HepG2 (cell line): ENCODE measurements around the gene CDC6. TPM values are rescaled to one million over a fixed set of nuclear protein-coding genes. Genes with fewer than 3 reads are reported as not detected.

Experiments
- ARID3A ChIP-seq: IDR thresholded peaks from 2 replicates; pipeline ENCODE4 v1.6.1; 2012; ENCODE audit warnings: low read depth, low read length, improper control_type of control experiment
- CBX1 ChIP-seq: IDR thresholded peaks from one replicate; pipeline ENCODE4 v1.6.1; 2016; ENCODE audit warnings: antibody characterized with exemption, low read depth
- MED8 ChIP-seq: sonication (generic); formaldehyde crosslinking; IDR thresholded peaks from 2 replicates; pipeline ENCODE4 v1.8.1; 2023; ENCODE audit warnings: mild to moderate bottlenecking, missing genetic modification reagents; ENCODE audit not compliant: insufficient replicate concordance
- MYPOP ChIP-seq: sonication (generic); formaldehyde crosslinking; IDR thresholded peaks from 2 replicates; pipeline ENCODE4 v1.8.1; 2023; ENCODE audit warnings: mild to moderate bottlenecking, moderate library complexity, missing genetic modification reagents
- NFAT5 ChIP-seq: sonication (generic); formaldehyde crosslinking; IDR thresholded peaks from 2 replicates; pipeline ENCODE4 v1.4.0; 2020; ENCODE audit warnings: missing genetic modification reagents
- NFE2 ChIP-seq: sonication (generic); formaldehyde crosslinking; IDR thresholded peaks from 2 replicates; pipeline ENCODE4 v1.4.0; 2020; ENCODE audit warnings: missing genetic modification reagents
- PRDM10 ChIP-seq: sonication (generic); formaldehyde crosslinking; IDR thresholded peaks from 2 replicates; pipeline ENCODE4 v1.4.0; 2020; ENCODE audit warnings: low read depth, missing genetic modification reagents
- RFX5 ChIP-seq: IDR thresholded peaks from 2 replicates; pipeline ENCODE4 v1.6.1; 2011; ENCODE audit warnings: low read depth, low read length, improper control_type of control experiment
- SOX13 ChIP-seq, 3 experiments: fragments of 450-650 bp in 1 of 3; sonication (generic) in 1 of 3; formaldehyde crosslinking in 1 of 3; IDR thresholded peaks in 2 of 3; conservative IDR thresholded peaks in 1 of 3; 2 replicates each; pipeline versions ENCODE4 v1.5.0 to v1.6.1; 2016 to 2020; ENCODE audit warnings: antibody characterized with exemption in 1 of 3, mild to moderate bottlenecking in 1 of 3, missing compliant biosample characterization in 1 of 3, missing genetic modification reagents in 1 of 3, moderate library complexity in 1 of 3
- SP1 ChIP-seq, 2 experiments: fragments of 450-650 bp in 1 of 2; sonication (generic) in 1 of 2; formaldehyde crosslinking in 1 of 2; IDR thresholded peaks; 2 replicates each; pipeline versions ENCODE4 v1.4.0 to v1.6.1; 2016 to 2020; ENCODE audit warnings: missing genetic modification reagents in 1 of 2
- SPEN ChIP-seq: sonication (generic); formaldehyde crosslinking; IDR thresholded peaks from 2 replicates; pipeline ENCODE4 v1.5.1; 2020; ENCODE audit warnings: low read depth, mild to moderate bottlenecking, missing genetic modification reagents
- ZFP41 ChIP-seq: sonication (generic); formaldehyde crosslinking; IDR thresholded peaks from 2 replicates; pipeline ENCODE4 v1.4.0; 2020; ENCODE audit warnings: mild to moderate bottlenecking, missing genetic modification reagents, borderline replicate concordance
- ZNF484 ChIP-seq: sonication (generic); formaldehyde crosslinking; IDR thresholded peaks from 2 replicates; pipeline ENCODE4 v1.5.1; 2020; ENCODE audit warnings: mild to moderate bottlenecking, low read depth, missing genetic modification reagents, borderline replicate concordance
- polyA plus RNA-seq, 8 experiments: library from polyadenylated mRNA; depleted of rRNA in 3 of 8; stranded (reverse) in 7 of 8; unstranded in 1 of 8; fragments of >200 nt; fragmentation: Illumina TruSeq in 4 of 8; extraction: Trizol in 4 of 8; gene quantifications; 2 replicates each; pipeline versions ENCODE4 v1.2.1 to v1.2.3, GENCODE V29; 2011 to 2016; ENCODE audit warnings: low read depth in 4 of 8, missing spikeins in 1 of 8, mixed read lengths in 1 of 8; ENCODE audit not compliant: insufficient read depth in 1 of 8
- total RNA-seq, 5 experiments: library from RNA; depleted of rRNA; stranded (reverse); fragments of >200 nt; fragmentation: Illumina TruSeq; extraction: Trizol; gene quantifications; 2 replicates each; pipeline ENCODE4 v1.2.3, GENCODE V29; 2016; ENCODE audit warnings: low read depth in 1 of 5

The CDC6 gene
- total and polyA plus RNA-seq, 2 of the 13 experiments (the other 11 are each of a cell fraction or from before 2014, with no cell fraction given) = 17.4 to 114 TPM

GRCh38 chr17:40352779-40353394, 65.2 kb downstream of the CDC6 start (continued):
- TF ChIP-seq PRDM10 (peak; percentile 79), ZFP41 (CRISPR knock-in tag) (no peak), ZNF484 (CRISPR knock-in tag) (no peak), ARID3A (peak; percentile 52; the same call in 1 of the 2 replicates), MED8 (CRISPR knock-in tag) (peak; percentile 26), NFAT5 (CRISPR knock-in tag) (no peak), CBX1 (peak; percentile 76), RFX5 (no peak), SP1 (IDR thresholded peaks at IDR 0.05) (no peak), SP1 (CRISPR knock-in tag; IDR thresholded peaks at IDR 0.05) (no peak; the same call in 1 of the 2 replicates), NFE2 (CRISPR knock-in tag) (no peak), SOX13 (IDR thresholded peaks at IDR 0.05) (peak; percentile 57; the same call in 1 of the 2 replicates), SOX13 (CRISPR knock-in tag; conservative IDR thresholded peaks at IDR 0.05 in 1 of 2, IDR thresholded peaks at IDR 0.05 in 1 of 2) (peak in 1 of 2 experiments; percentile 83; a peak in 2 of 4 replicates), SPEN (CRISPR knock-in tag) (peak; percentile 70; the same call in 1 of the 2 replicates), MYPOP (CRISPR knock-in tag) (0 out of 2 replicates have a peak, but pooled peaks have one; percentile 51)
